Central memory CD8-positive, alpha-beta T cell (primary cell): Measurements from ENCODE around the gene LRRC74B.
"Not testable (repeated sequence)": the region's sequence is repeated elsewhere in the genome, so short reads cannot be mapped to it uniquely, and the experiment has no call there.

Experiments
- ATAC-seq: fragments of 150-1000 bp; cut with Tn5 transposase; replicated peaks from 2 replicates; pipeline ENCODE4 v1.10.0; 2022; ENCODE audit warnings: mild to moderate bottlenecking, moderate FRiP score, moderate number of reproducible peaks; ENCODE audit not compliant: poor library complexity, severe bottlenecking; ENCODE audit errors: extremely low read depth
- DNase-seq, 2 donors: peaks; one replicate each; pipeline ENCODE4 v3.0.0; 2021; ENCODE audit warnings: low spot score in 2 of 2
- H3K27ac Mint-ChIP-seq: one replicate; pipeline ENCODE4 v1.8.0; 2022; ENCODE audit warnings: low read depth, mild to moderate bottlenecking, moderate library complexity, mixed read lengths
- H3K27me3 Mint-ChIP-seq: one replicate; pipeline ENCODE4 v1.8.0; 2022; ENCODE audit warnings: mixed read lengths
- H3K36me3 Mint-ChIP-seq: one replicate; pipeline ENCODE4 v1.8.0; 2022; ENCODE audit warnings: mild to moderate bottlenecking, moderate library complexity, mixed read lengths; ENCODE audit not compliant: insufficient read depth
- H3K4me1 Mint-ChIP-seq: one replicate; pipeline ENCODE4 v1.8.0; 2022; ENCODE audit warnings: mixed read lengths
- H3K4me3 Mint-ChIP-seq: one replicate; pipeline ENCODE4 v1.8.0; 2022; ENCODE audit warnings: mild to moderate bottlenecking, moderate library complexity, mixed read lengths
- H3K9me3 Mint-ChIP-seq: one replicate; pipeline ENCODE4 v1.8.0; 2022; ENCODE audit warnings: mixed read lengths

LRRC74B gene

DNA sequence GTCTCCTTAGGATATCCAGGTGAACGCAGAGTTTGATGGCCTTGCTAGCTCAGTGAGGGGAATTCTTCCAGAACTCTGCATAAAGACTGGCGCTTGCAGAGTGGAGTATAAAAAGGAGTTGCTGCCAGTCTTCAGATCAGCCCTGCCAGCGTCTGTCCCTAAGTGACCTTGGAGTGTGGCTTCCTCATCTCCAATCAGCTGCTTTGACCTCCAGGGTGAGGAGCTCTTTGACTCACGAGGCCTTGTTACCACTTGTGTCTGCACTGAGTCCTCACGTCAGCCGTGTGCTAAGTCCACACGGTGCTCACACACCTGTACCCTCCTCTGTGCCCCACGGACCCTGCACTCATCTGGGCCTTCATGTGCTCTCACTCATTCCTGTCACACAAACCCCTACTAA lies 14.6 kb downstream of the LRRC74B start:
- not testable (repeated sequence) for ATAC-seq, H3K9me3 Mint-ChIP-seq, H3K36me3 Mint-ChIP-seq, H3K27ac Mint-ChIP-seq, DNase-seq, H3K4me3 Mint-ChIP-seq
- peaks cover 25% of the 10 kb centered on the region for H3K27me3 Mint-ChIP-seq
- peaks cover 15% of the 10 kb centered on the region for H3K4me1 Mint-ChIP-seq

DNA sequence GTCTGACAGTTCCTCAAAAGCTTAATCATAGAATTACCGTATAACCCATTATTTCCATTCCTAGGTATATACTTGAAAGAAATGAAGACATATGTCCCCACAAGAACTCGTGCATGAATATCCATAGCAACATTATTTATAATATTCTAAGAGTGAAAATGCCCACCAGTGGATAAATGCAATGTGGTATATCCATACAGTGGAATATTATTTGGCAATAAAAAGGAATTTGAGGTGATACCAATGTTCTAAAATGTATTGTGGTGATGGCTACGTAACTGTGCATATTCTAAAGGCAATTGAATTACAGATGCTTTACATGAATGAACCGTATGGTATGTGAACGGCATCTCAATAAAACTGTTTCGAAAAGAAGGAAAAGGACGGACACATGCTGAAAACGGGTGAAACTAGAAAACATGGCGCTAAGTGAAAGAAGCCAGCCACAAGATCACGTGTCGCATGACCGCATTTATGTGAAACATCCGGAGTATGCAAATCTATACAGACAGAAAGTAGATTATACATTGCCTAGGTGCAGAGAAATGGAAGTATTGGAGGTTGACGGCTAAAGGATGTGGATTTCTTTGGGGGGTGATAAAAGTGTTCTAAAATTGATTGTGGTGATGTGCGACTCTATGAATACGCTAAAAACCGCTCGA lies 16.0 kb downstream of the LRRC74B start:
- ATAC-seq, DNase-seq, H3K4me3 Mint-ChIP-seq, H3K4me1 Mint-ChIP-seq, H3K9me3 Mint-ChIP-seq, H3K36me3 Mint-ChIP-seq, H3K27ac Mint-ChIP-seq: not testable (repeated sequence)
- H3K27me3 Mint-ChIP-seq: peaks cover 19% of the 10 kb centered on the region

- H3K9me3 Mint-ChIP-seq, DNase-seq, H3K27ac Mint-ChIP-seq, H3K36me3 Mint-ChIP-seq, H3K4me1 Mint-ChIP-seq, H3K4me3 Mint-ChIP-seq, ATAC-seq: not testable (repeated sequence)
- H3K27me3 Mint-ChIP-seq: peaks cover 14% of the 10 kb centered on the region
Measured at GRCh38 chr22:21064425-21064824, 18.7 kb downstream of the LRRC74B start.

- ATAC-seq: no peak
- peaks cover 6% of the 10 kb centered on the region for H3K4me1 Mint-ChIP-seq
- H3K9me3 Mint-ChIP-seq: no peaks in the 10 kb centered on the region
- H3K4me3 Mint-ChIP-seq: no peak overlapping the region
- H3K27me3 Mint-ChIP-seq: peaks cover 14% of the 10 kb centered on the region
- H3K36me3 Mint-ChIP-seq: no peaks in the 10 kb centered on the region
- H3K27ac Mint-ChIP-seq: no peak overlapping the region
- no peak for DNase-seq
Measured at GRCh38 chr22:21064917-21065864, 19.4 kb downstream of the LRRC74B start.

DNA sequence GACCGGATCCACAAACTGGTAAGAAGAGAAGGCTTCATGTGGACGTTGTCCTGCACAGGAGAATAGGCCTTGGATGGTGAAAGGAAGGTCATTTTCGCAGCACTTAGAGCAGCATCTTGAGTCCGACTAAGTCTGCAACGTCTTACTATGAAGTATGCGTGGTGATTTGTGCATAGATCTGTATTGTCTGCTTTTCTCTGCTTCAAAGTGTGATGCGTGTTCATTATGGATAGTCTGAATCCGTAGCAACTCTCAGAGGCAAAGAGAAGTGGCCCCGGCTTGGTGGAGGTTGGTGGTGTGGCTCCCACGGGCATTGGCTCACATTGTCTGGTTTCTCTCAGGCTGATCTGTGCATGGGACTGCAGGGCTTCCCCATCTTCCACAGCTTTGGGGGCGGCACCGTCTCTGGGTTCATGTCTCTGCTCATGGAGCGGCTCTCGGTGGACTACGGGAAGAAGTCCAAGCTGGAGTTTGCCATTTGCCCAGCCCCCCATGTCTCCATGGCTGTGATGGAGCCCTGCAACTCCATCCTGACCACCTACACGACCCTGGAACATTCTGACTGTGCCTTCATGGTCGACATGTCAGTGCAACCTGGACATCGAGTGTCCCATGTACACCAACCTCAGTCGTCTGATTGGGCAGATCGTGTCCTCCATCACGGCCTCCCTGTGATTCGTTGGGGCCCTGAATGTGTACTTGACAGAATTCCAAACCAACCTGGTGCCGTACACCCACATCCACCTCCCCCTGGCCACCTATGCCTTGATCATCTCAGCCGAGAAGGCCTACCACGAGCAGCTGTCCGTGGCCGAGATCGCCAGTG lies 21.5 kb downstream of the LRRC74B start:
- Mint-ChIP-seq H3K4me1 (peaks cover 6% of the 10 kb centered on the region), H3K9me3 (no peaks in the 10 kb centered on the region), H3K4me3 (no peak overlapping the region), H3K27ac (no peak overlapping the region), H3K27me3 (peaks cover 14% of the 10 kb centered on the region), H3K36me3 (no peaks in the 10 kb centered on the region)
- DNase-seq: no peak
- no peak for ATAC-seq

GRCh38 chr22:21067901-21068680 lies 22.3 kb downstream of the LRRC74B start:
- peaks cover 14% of the 10 kb centered on the region for H3K27me3 Mint-ChIP-seq
- peaks cover under 1% of the 10 kb centered on the region for H3K36me3 Mint-ChIP-seq
- ATAC-seq (no peak), DNase-seq (no peak)
- H3K4me3 Mint-ChIP-seq: no peak overlapping the region
- H3K9me3 Mint-ChIP-seq: no peaks in the 10 kb centered on the region
- H3K27ac Mint-ChIP-seq: no peak overlapping the region
- H3K4me1 Mint-ChIP-seq: peaks cover 6% of the 10 kb centered on the region

- peaks cover 1% of the 10 kb centered on the region for H3K36me3 Mint-ChIP-seq
- no peak for DNase-seq
- no peak overlapping the region for H3K27ac Mint-ChIP-seq
- ATAC-seq: no peak
- H3K4me1 Mint-ChIP-seq: peaks cover 6% of the 10 kb centered on the region
- H3K9me3 Mint-ChIP-seq: no peaks in the 10 kb centered on the region
- H3K4me3 Mint-ChIP-seq: no peak overlapping the region
- H3K27me3 Mint-ChIP-seq: peaks cover 14% of the 10 kb centered on the region
Measured at GRCh38 chr22:21068681-21069276, 23.0 kb downstream of the LRRC74B start.

DNA sequence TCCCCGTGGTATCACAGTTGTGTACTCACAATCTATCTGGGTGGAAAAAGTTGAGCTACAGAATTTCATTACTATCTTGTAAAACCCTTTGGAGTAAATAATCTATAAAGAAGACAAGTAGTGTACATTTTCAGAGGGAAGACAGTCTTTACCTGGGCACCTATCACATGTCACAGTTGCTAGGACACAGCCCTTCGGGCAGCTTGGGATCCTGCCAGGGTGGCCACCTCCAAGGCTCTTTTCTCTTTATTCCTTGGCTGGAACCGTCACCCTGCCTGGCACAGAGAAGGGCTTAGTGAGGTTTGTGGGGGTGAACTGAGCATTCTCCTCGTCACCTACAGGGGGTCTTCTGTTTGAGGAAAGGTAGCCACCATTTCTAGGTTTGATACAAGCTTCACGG lies 23.6 kb downstream of the LRRC74B start:
- H3K4me1 Mint-ChIP-seq: peaks cover 6% of the 10 kb centered on the region
- H3K27ac Mint-ChIP-seq: no peak overlapping the region
- ATAC-seq (no peak), DNase-seq (no peak)
- H3K9me3 Mint-ChIP-seq: no peaks in the 10 kb centered on the region
- peaks cover 14% of the 10 kb centered on the region for H3K27me3 Mint-ChIP-seq
- H3K4me3 Mint-ChIP-seq: no peak overlapping the region
- peaks cover 1% of the 10 kb centered on the region for H3K36me3 Mint-ChIP-seq

DNA sequence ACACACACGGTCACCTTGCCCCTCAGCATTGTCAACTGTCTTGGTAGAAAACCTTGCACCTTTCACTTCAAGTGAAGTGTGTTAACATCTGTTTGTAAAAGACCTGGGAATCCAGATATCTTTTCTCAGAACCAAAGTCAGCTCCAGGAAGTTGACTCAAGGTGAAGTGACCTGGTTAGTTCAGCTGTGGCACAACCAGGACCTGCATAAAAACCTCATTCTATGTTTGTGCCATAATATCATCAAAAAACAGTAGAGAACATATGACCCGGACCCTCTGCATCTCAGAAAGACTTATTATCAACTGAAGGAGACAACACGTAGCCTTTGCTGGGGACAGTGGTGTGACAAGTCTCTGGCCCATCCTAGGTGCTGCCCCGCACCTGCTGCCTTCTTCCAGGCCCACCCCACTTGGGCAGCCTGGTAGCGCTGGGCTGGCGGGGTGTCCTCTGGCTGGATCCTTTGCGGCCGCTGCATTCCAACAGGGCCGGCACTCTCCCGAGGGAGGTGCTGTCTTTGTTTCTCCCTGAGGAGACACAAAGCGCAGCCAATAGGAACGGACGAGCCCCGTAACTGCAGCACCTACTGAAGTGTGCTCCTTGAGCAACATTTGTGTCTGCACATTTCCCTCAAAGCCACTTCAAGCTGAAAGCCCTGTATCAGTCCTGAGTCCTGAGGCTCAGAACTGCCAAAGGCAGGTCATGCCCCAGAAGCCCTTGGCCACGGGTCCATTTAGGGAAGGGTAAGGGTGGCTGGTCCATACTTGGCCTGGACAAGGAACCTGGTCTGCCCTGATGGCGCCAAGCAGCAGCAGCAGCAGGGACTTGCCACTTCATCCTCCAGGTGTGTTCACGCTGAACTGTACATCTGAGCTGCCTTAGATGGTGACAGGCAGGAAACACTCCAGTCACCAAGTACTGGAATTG lies 25.2 kb downstream of the LRRC74B start:
- no peak overlapping the region for H3K4me3 Mint-ChIP-seq
- H3K27ac Mint-ChIP-seq: no peak overlapping the region
- H3K27me3 Mint-ChIP-seq: peaks cover 2% of the 10 kb centered on the region
- peaks cover 1% of the 10 kb centered on the region for H3K36me3 Mint-ChIP-seq
- DNase-seq: no peak
- peaks cover 6% of the 10 kb centered on the region for H3K4me1 Mint-ChIP-seq
- no peak for ATAC-seq
- H3K9me3 Mint-ChIP-seq: no peaks in the 10 kb centered on the region

DNA sequence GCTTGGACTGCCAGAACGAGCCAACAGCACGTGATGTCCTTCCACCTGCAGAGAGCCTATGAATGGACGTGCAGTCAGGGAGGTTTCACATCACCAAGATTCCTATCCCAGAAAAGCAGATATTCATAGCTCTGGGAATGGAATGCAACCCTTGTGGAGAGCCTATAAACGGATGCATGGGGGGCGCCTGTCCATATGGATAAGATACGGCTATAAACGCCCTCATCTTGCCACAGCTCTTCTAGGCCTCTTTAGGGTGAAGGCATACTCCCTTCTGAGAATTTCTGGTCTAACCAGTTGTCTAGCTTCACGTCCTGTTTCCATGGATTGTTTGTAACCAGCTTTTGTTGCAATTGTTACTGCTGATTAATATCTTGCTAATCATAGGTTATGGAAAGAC lies 26.1 kb downstream of the LRRC74B start:
- not testable (repeated sequence) for H3K27ac Mint-ChIP-seq, H3K27me3 Mint-ChIP-seq, H3K4me1 Mint-ChIP-seq, H3K9me3 Mint-ChIP-seq, ATAC-seq, DNase-seq, H3K36me3 Mint-ChIP-seq, H3K4me3 Mint-ChIP-seq

DNA sequence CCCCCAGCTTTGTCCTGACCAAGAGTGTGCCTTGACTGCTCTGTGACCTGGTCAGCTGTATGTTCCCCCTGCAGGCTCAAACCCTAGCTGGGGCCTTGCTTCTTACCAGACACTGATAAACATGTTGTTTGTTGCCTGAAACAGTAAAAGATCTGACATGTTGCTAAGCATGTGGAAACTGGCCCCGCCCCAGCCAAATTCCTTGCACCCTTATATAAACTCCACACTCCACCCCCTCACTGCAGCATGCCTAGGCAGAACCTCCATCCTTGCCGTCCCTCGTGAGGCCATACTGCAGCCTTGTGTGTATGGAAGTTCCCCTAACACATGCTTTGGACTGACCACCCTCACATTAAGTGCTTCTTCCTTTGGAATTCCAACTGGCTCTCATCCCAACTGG lies 27.3 kb downstream of the LRRC74B start:
- H3K9me3 Mint-ChIP-seq: no peaks in the 10 kb centered on the region
- DNase-seq (no peak), ATAC-seq (no peak)
- H3K4me3 Mint-ChIP-seq: no peak overlapping the region
- H3K36me3 Mint-ChIP-seq: peaks cover 1% of the 10 kb centered on the region
- H3K27ac Mint-ChIP-seq: no peak overlapping the region
- peaks cover 4% of the 10 kb centered on the region for H3K4me1 Mint-ChIP-seq
- no peaks in the 10 kb centered on the region for H3K27me3 Mint-ChIP-seq
